MM.1S (cell line): ENCODE measurements around the gene LRCH4.

Source experiments
- DNase-seq: peaks from one replicate; pipeline ENCODE4 v3.0.0-alpha.2; 2015
- H2AFZ ChIP-seq: fragments of 300-600 bp; sonication (generic); 2 replicates; pipeline ENCODE4 v1.6.0; 2016; ENCODE audit warnings: antibody characterized with exemption, low read length
- H3F3A ChIP-seq: fragments of 300-600 bp; sonication (generic); 2 replicates; pipeline ENCODE4 v1.6.1; 2016; ENCODE audit warnings: mild to moderate bottlenecking, antibody characterized with exemption, low read length, moderate library complexity, mixed read lengths; ENCODE audit not compliant: insufficient read depth
- H3K27ac ChIP-seq: fragments of 300-600 bp; sonication (generic); 2 replicates; pipeline ENCODE4 v1.5.1; 2016; ENCODE audit warnings: mild to moderate bottlenecking, low read length
- H3K27me3 ChIP-seq: fragments of 300-600 bp; sonication (generic); replicated peaks from 2 replicates; pipeline ENCODE4 v1.6.0; 2016; ENCODE audit warnings: low read length; ENCODE audit not compliant: insufficient read depth
- H3K36me3 ChIP-seq: fragments of 300-600 bp; sonication (generic); replicated peaks from 2 replicates; pipeline ENCODE4 v1.6.1; 2016; ENCODE audit warnings: mild to moderate bottlenecking, low read length, mixed read lengths; ENCODE audit not compliant: insufficient read depth
- H3K4me1 ChIP-seq: fragments of 300-600 bp; sonication (generic); 2 replicates; pipeline ENCODE4 v1.6.1; 2016; ENCODE audit warnings: low read length, mixed read lengths
- H3K4me2 ChIP-seq: fragments of 300-600 bp; sonication (generic); 2 replicates; pipeline ENCODE4 v1.6.0; 2016; ENCODE audit warnings: low read depth, low read length
- H3K4me3 ChIP-seq: fragments of 300-600 bp; sonication (generic); 2 replicates; pipeline ENCODE4 v1.5.1; 2016; ENCODE audit warnings: low read length, mixed read lengths
- H3K79me2 ChIP-seq: fragments of 300-600 bp; sonication (generic); 2 replicates; pipeline ENCODE4 v1.6.1; 2016; ENCODE audit warnings: mixed run types, low read length, mixed read lengths
- H3K9ac ChIP-seq: fragments of 300-600 bp; sonication (generic); 2 replicates; pipeline ENCODE4 v1.6.1; 2016; ENCODE audit warnings: low read length, mixed read lengths
- H3K9me2 ChIP-seq: fragments of 300-600 bp; sonication (generic); replicated peaks from 2 replicates; pipeline ENCODE4 v1.6.1; 2016; ENCODE audit warnings: mild to moderate bottlenecking, low read length, mixed read lengths; ENCODE audit not compliant: insufficient read depth
- H3K9me3 ChIP-seq: fragments of 300-600 bp; sonication (generic); replicated peaks from 2 replicates; pipeline ENCODE4 v1.6.1; 2016; ENCODE audit warnings: mild to moderate bottlenecking, low read length, mixed read lengths; ENCODE audit not compliant: insufficient read depth
- H4K20me1 ChIP-seq: fragments of 300-600 bp; sonication (generic); 2 replicates; pipeline ENCODE4 v1.6.1; 2016; ENCODE audit warnings: mild to moderate bottlenecking, low read length, moderate library complexity, mixed read lengths; ENCODE audit not compliant: insufficient read depth
- CTCF ChIP-seq: fragments of 300-600 bp; sonication (generic); IDR thresholded peaks from 2 replicates; pipeline ENCODE4 v1.5.1; 2016; ENCODE audit warnings: antibody characterized with exemption, low read length, mixed read lengths
- EZH2 ChIP-seq: fragments of 300-600 bp; sonication (generic); optimal IDR thresholded peaks from 2 replicates; pipeline ENCODE3; 2017; ENCODE audit warnings: low read depth, mild to moderate bottlenecking, antibody characterized with exemption, low read length, mixed read lengths
- EZH2phosphoT487 ChIP-seq: fragments of 300-600 bp; sonication (generic); IDR thresholded peaks from 2 replicates; pipeline ENCODE4 v1.6.1; 2018; ENCODE audit warnings: antibody characterized with exemption, low read length

Gene LRCH4

DNA sequence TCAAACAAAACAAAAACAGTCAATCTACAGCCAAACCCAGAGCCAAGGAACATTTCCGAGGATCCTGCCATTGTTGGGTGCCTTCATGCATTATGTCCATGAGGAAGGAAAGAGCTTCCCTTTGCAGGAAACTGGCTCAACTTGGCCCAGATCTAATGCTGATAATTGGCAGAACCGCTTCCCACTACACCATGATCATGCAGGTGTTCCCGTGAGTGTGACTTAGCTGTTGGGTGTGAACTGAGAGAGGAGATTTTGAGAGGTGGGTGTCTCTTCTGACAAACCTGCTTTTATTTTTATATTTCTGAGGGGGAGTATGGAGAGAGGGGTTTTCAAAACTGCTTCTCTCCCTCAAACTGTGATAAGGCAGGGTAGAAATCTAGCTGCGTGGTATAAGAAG is 26.8 kb downstream of the LRCH4 start:
- H3K4me1 ChIP-seq = no peaks in the 10 kb centered on the region

GRCh38 chr7:100556541-100556940 is 29.4 kb downstream of the LRCH4 start:
- no peak overlapping the region for H3K9ac ChIP-seq

More for the DNA sequence above, 26.8 kb downstream of the LRCH4 start:
- TF ChIP-seq CTCF (no peak), EZH2 (no peak), EZH2phosphoT487 (no peak)
- Histone ChIP-seq H3K27ac (no peak overlapping the region), H3K9me2 (no peaks in the 10 kb centered on the region), H3K9me3 (no peaks in the 10 kb centered on the region), H3F3A (no peaks in the 10 kb centered on the region), H3K9ac (no peak overlapping the region), H3K79me2 (no peaks in the 10 kb centered on the region), H4K20me1 (no peaks in the 10 kb centered on the region), H3K27me3 (no peaks in the 10 kb centered on the region), H3K4me3 (no peak overlapping the region), H2AFZ (no peak overlapping the region), H3K4me2 (no peak overlapping the region), H3K36me3 (no peaks in the 10 kb centered on the region)
- DNase-seq = no peak

GRCh38 chr7:100555701-100556100 is 30.2 kb downstream of the LRCH4 start:
- Histone ChIP-seq H3K27ac (no peak overlapping the region), H3K79me2 (no peaks in the 10 kb centered on the region), H4K20me1 (no peaks in the 10 kb centered on the region), H3K9ac (no peak overlapping the region), H3K27me3 (no peaks in the 10 kb centered on the region), H3K9me2 (no peaks in the 10 kb centered on the region), H3K9me3 (no peaks in the 10 kb centered on the region), H3K4me3 (no peak overlapping the region), H3F3A (no peaks in the 10 kb centered on the region), H2AFZ (no peak overlapping the region), H3K4me2 (no peak overlapping the region), H3K4me1 (no peaks in the 10 kb centered on the region), H3K36me3 (no peaks in the 10 kb centered on the region)
- no peak for DNase-seq
- TF ChIP-seq EZH2 (no peak), CTCF (no peak)

More at GRCh38 chr7:100556541-100556940, 29.4 kb downstream of the LRCH4 start:
- TF ChIP-seq EZH2phosphoT487 (no peak), CTCF (no peak), EZH2 (no peak)
- H3K79me2 ChIP-seq = no peaks in the 10 kb centered on the region
- H3K9me3 ChIP-seq = no peaks in the 10 kb centered on the region
- no peak for DNase-seq
- no peaks in the 10 kb centered on the region for H3K36me3 ChIP-seq
- H3K4me1 ChIP-seq = no peaks in the 10 kb centered on the region
- no peaks in the 10 kb centered on the region for H3K9me2 ChIP-seq
- no peak overlapping the region for H3K4me3 ChIP-seq
- H2AFZ ChIP-seq = no peak overlapping the region
- H3K4me2 ChIP-seq = no peak overlapping the region
- no peaks in the 10 kb centered on the region for H3K27me3 ChIP-seq
- no peak overlapping the region for H3K27ac ChIP-seq
- H3F3A ChIP-seq = no peaks in the 10 kb centered on the region
- no peaks in the 10 kb centered on the region for H4K20me1 ChIP-seq
